BJ (cell line): ENCODE data around the gene PEX14. TPM values are rescaled to one million over a fixed set of nuclear protein-coding genes. Genes with fewer than 3 reads are reported as not detected.

Experiments
- CTCF ChIA-PET: fragments of 350-600 bp; formaldehyde crosslinking; extraction: SDS; loops from one replicate; lab custom pipeline; 2021; ENCODE audit warnings: antibody characterized with exemption, inconsistent platforms; lab: Yijun Ruan, JAX
- POLR2A ChIA-PET: fragments of 300-600 bp; sonication (Branson Sonifier 250); formaldehyde crosslinking; extraction: SDS; loops from one replicate; lab custom pipeline; 2021; ENCODE audit warnings: antibody characterized with exemption; lab: Charles Lee
- DNase-seq: peaks from one replicate; pipeline ENCODE4 v3.0.0-alpha.2; 2011; ENCODE audit warnings: low read depth
- H3K27me3 ChIP-seq: 2 replicates; pipeline ENCODE4 v1.6.0; 2011; ENCODE audit warnings: low read length; ENCODE audit not compliant: control insufficient read depth, insufficient read depth
- H3K36me3 ChIP-seq: 2 replicates; pipeline ENCODE4 v1.5.1; 2011; ENCODE audit warnings: low read length; ENCODE audit not compliant: control insufficient read depth, insufficient read depth
- H3K4me3 ChIP-seq: 2 replicates; pipeline ENCODE4 v1.5.1; 2011; ENCODE audit warnings: low read depth, mild to moderate bottlenecking, control low read depth, low read length
- CTCF ChIP-seq: IDR thresholded peaks from 2 replicates; pipeline ENCODE4 v1.5.1; 2011; ENCODE audit warnings: low read depth, mild to moderate bottlenecking, control low read depth, inconsistent platforms, low read length, moderate library complexity; ENCODE audit not compliant: insufficient read depth
- polyA plus RNA-seq: library from polyadenylated mRNA; depleted of rRNA; stranded (reverse); fragments of >200 nt; gene quantifications from 2 replicates; pipeline ENCODE4 v1.2.3, GENCODE V29; 2011; rRNA removed
- small RNA-seq: library from RNA; depleted of rRNA; stranded (forward); fragments of <200 nt; gene quantifications from one replicate; pipeline ENCODE3, GENCODE V24; 2012; ENCODE audit warnings: low replicate concordance, low read depth; ENCODE audit not compliant: insufficient read length

PEX14 gene
- polyA plus RNA-seq, 1 experiment: 10.1 TPM

- TF ChIP-seq CTCF: no peak
- Histone ChIP-seq H3K36me3 (no peaks in the 10 kb centered on the region), H3K4me3 (no peak overlapping the region), H3K27me3 (no peaks in the 10 kb centered on the region)
- DNase-seq: no peak
- ChIA-PET POLR2A (interaction anchor here (0.6 kb wide), 1 partner anchor 121 kb away, joined by 3 read pairs; no protein-coding TSS in a partner anchor), CTCF (interaction anchor here (0.6 kb wide), 1 partner anchor 34 kb away, joined by 3 read pairs; no protein-coding TSS in a partner anchor)
These were observed 203.7 kb downstream of the PEX14 start for GRCh38 chr1:10678402-10678801.

GRCh38 chr1:10678852-10679251 lies 204.1 kb downstream of the PEX14 start:
- H3K36me3 ChIP-seq: no peaks in the 10 kb centered on the region
- no peak overlapping the region for H3K4me3 ChIP-seq
- TF ChIP-seq CTCF: no peak
- ChIA-PET POLR2A (interaction anchor here (0.6 kb wide), 1 partner anchor 121 kb away, joined by 3 read pairs; no protein-coding TSS in a partner anchor), CTCF (interaction anchor here (0.6 kb wide), 1 partner anchor 34 kb away, joined by 3 read pairs; no protein-coding TSS in a partner anchor)
- no peak for DNase-seq
- no peaks in the 10 kb centered on the region for H3K27me3 ChIP-seq

- no peak overlapping the region for H3K4me3 ChIP-seq
- TF ChIP-seq CTCF: no peak
- CTCF ChIA-PET: interaction anchor here (0.6 to 0.8 kb wide), 2 partner anchors 9 to 14 kb away, joined by 3 read pairs; no protein-coding TSS in a partner anchor
- no peaks in the 10 kb centered on the region for H3K27me3 ChIP-seq
- POLR2A ChIA-PET: no interaction called here
- DNase-seq: no peak
- H3K36me3 ChIP-seq: no peaks in the 10 kb centered on the region
These were observed 204.9 kb downstream of the PEX14 start for GRCh38 chr1:10679496-10680220.

Small RNA genes lying within 50 kb of the gene (small RNA-seq; reads per million reads assigned to genes)
- gene RN7SL614P: not detected

Other genes with a start within 250 kb of the PEX14 start
- 78.3 and 88.8 TPM in 2 replicates for gene PGD, start 75.9 kb upstream of the PEX14 start, polyA plus RNA-seq
- 8.5 and 9.6 TPM in 2 replicates for gene CENPS, start 44.5 kb upstream of the PEX14 start, polyA plus RNA-seq
- gene CORT, start 24.9 kb upstream of the PEX14 start, polyA plus RNA-seq: 0.12 TPM in 1 of 2 replicates, not detected in the other
- gene DFFA, start 2.4 kb upstream of the PEX14 start, polyA plus RNA-seq: 33.2 and 33.8 TPM in 2 replicates